ENCODE data around the gene CLEC2B.

DNA sequence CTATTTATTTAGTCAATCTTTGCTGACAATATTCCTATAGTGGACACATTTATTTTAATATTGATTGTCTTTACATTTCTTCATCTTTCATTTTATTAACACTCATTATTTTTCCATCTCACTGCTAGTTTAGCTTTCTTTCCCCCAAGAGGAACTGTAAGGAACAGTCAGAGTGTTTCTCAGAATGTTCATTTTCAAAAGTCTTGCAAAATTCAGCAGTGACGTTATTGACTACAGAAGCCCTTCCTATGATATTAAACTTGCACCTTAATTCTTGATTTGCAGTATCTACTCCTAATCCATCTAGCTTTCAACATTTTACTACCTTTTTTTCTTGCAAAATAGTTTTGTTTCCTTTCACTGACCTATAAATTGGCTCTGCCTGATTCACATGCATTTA lies 13.0 kb downstream of the CLEC2B start:
- no peak for TF ChIP-seq EP300 (IDR thresholded peaks at IDR 0.05)
- TF ChIP-seq, protein P1, sequence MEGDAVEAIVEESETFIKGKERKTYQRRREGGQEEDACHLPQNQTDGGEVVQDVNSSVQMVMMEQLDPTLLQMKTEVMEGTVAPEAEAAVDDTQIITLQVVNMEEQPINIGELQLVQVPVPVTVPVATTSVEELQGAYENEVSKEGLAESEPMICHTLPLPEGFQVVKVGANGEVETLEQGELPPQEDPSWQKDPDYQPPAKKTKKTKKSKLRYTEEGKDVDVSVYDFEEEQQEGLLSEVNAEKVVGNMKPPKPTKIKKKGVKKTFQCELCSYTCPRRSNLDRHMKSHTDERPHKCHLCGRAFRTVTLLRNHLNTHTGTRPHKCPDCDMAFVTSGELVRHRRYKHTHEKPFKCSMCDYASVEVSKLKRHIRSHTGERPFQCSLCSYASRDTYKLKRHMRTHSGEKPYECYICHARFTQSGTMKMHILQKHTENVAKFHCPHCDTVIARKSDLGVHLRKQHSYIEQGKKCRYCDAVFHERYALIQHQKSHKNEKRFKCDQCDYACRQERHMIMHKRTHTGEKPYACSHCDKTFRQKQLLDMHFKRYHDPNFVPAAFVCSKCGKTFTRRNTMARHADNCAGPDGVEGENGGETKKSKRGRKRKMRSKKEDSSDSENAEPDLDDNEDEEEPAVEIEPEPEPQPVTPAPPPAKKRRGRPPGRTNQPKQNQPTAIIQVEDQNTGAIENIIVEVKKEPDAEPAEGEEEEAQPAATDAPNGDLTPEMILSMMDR (IDR thresholded peaks at IDR 0.05): no peak
